HEK293 (cell line): ENCODE data around the gene FOXN3.

Experiments used
- CTCF ChIA-PET: fragments of 350-600 bp; formaldehyde crosslinking; extraction: SDS; loops from one replicate; lab custom pipeline; 2021; ENCODE audit warnings: antibody characterized with exemption; lab: Yijun Ruan, JAX
- POLR2A ChIA-PET: fragments of 300-600 bp; formaldehyde crosslinking; extraction: SDS; loops from one replicate; lab custom pipeline; 2020; ENCODE audit warnings: antibody characterized with exemption, inconsistent platforms; lab: Yijun Ruan, JAX
- H3K27ac ChIP-seq: fragments of 200-500 bp; sonication (Bioruptor generic); 2 replicates; pipeline ENCODE4 v1.5.1; 2014; ENCODE audit warnings: low read depth, low read length, control low read depth, inconsistent platforms; ENCODE audit errors: extremely low read depth
- H3K36me3 ChIP-seq, 2 experiments: fragments of 200-500 bp in 1 of 2; sonication (Bioruptor generic) in 1 of 2; 1 replicate in 1 of 2; 2 replicates in 1 of 2; pipeline ENCODE4 v1.5.1; 2014 to 2017; ENCODE audit warnings: inconsistent platforms in 2 of 2, low read length in 2 of 2; ENCODE audit not compliant: control insufficient read depth in 2 of 2, insufficient read depth in 1 of 2
- H3K4me1 ChIP-seq: fragments of 200-500 bp; sonication (Bioruptor generic); 2 replicates; pipeline ENCODE4 v1.5.1; 2014; ENCODE audit warnings: mild to moderate bottlenecking, low read length, inconsistent platforms; ENCODE audit not compliant: control insufficient read depth, insufficient read depth
- H3K4me3 ChIP-seq: 2 replicates; pipeline ENCODE4 v1.5.1; 2011; ENCODE audit warnings: low read depth, mild to moderate bottlenecking, control low read depth, low read length, moderate library complexity
- H3K9me3 ChIP-seq: fragments of 200-500 bp; sonication (Bioruptor generic); 2 replicates; pipeline ENCODE4 v1.5.1; 2014; ENCODE audit warnings: low read depth, low read length, inconsistent platforms; ENCODE audit not compliant: control insufficient read depth, insufficient read depth
- KLF9 ChIP-seq: fragments of 450-650 bp; formaldehyde crosslinking; IDR thresholded peaks from 2 replicates; pipeline ENCODE4 v1.5.1; 2016; ENCODE audit warnings: missing biosample characterization, missing genetic modification characterization, low read depth
- SP3 ChIP-seq: fragments of 450-650 bp; formaldehyde crosslinking; IDR thresholded peaks from 2 replicates; pipeline ENCODE4 v1.5.1; 2016; ENCODE audit warnings: missing biosample characterization, missing genetic modification characterization
- TCF7L2 ChIP-seq: IDR thresholded peaks from 2 replicates; pipeline ENCODE4 v1.6.1; 2011; ENCODE audit warnings: low read depth, mild to moderate bottlenecking, inconsistent platforms, low read length, moderate library complexity, borderline replicate concordance
- ZNF174 ChIP-seq: fragments of 450-650 bp; formaldehyde crosslinking; IDR thresholded peaks from 2 replicates; pipeline ENCODE4 v1.5.0; 2017; ENCODE audit warnings: missing biosample characterization, mild to moderate bottlenecking, missing genetic modification characterization
- ZNF24 ChIP-seq: fragments of 450-650 bp; formaldehyde crosslinking; IDR thresholded peaks from 2 replicates; pipeline ENCODE4 v1.5.1; 2016; ENCODE audit warnings: missing biosample characterization, missing genetic modification characterization
- ZNF292 ChIP-seq: fragments of 450-650 bp; formaldehyde crosslinking; IDR thresholded peaks from 2 replicates; pipeline ENCODE4 v1.5.1; 2016; ENCODE audit warnings: low read depth, missing biosample characterization, missing genetic modification characterization, borderline replicate concordance
- ZNF302 ChIP-seq: fragments of 450-650 bp; formaldehyde crosslinking; IDR thresholded peaks from 2 replicates; pipeline ENCODE4 v1.5.1; 2016; ENCODE audit warnings: missing biosample characterization, missing genetic modification characterization, low read depth
- ZNF416 ChIP-seq: fragments of 450-650 bp; formaldehyde crosslinking; IDR thresholded peaks from 2 replicates; pipeline ENCODE4 v1.5.1; 2016; ENCODE audit warnings: missing biosample characterization, missing genetic modification characterization
- ZNF501 ChIP-seq: fragments of 450-650 bp; formaldehyde crosslinking; IDR thresholded peaks from 2 replicates; pipeline ENCODE4 v1.5.1; 2016; ENCODE audit warnings: missing biosample characterization, missing genetic modification characterization
- ZNF747 ChIP-seq: fragments of 450-650 bp; formaldehyde crosslinking; IDR thresholded peaks from 2 replicates; pipeline ENCODE4 v1.5.1; 2016; ENCODE audit warnings: missing biosample characterization, missing genetic modification characterization
- TF ChIP-seq, protein P1 (sequence below): fragments of 450-650 bp; formaldehyde crosslinking; IDR thresholded peaks from 2 replicates; pipeline ENCODE4 v1.5.1; 2016; ENCODE audit warnings: missing biosample characterization, missing genetic modification characterization
- TF ChIP-seq, protein P2 (sequence below): fragments of 450-650 bp; formaldehyde crosslinking; IDR thresholded peaks from 2 replicates; pipeline ENCODE4 v1.5.1; 2016; ENCODE audit warnings: missing biosample characterization, missing genetic modification characterization
- TF ChIP-seq, protein P3 (sequence below): fragments of 450-650 bp; formaldehyde crosslinking; IDR thresholded peaks from 2 replicates; pipeline ENCODE4 v1.5.1; 2016; ENCODE audit warnings: missing biosample characterization, missing genetic modification characterization
- TF ChIP-seq, protein P4 (sequence below): fragments of 450-650 bp; formaldehyde crosslinking; IDR thresholded peaks from 2 replicates; pipeline ENCODE4; 2016; ENCODE audit warnings: missing biosample characterization, missing genetic modification characterization
- TF ChIP-seq, protein P5 (sequence below): fragments of 450-650 bp; formaldehyde crosslinking; IDR thresholded peaks from 2 replicates; pipeline ENCODE4 v1.5.1; 2017; ENCODE audit warnings: missing biosample characterization, missing genetic modification characterization

Gene FOXN3

DNA sequence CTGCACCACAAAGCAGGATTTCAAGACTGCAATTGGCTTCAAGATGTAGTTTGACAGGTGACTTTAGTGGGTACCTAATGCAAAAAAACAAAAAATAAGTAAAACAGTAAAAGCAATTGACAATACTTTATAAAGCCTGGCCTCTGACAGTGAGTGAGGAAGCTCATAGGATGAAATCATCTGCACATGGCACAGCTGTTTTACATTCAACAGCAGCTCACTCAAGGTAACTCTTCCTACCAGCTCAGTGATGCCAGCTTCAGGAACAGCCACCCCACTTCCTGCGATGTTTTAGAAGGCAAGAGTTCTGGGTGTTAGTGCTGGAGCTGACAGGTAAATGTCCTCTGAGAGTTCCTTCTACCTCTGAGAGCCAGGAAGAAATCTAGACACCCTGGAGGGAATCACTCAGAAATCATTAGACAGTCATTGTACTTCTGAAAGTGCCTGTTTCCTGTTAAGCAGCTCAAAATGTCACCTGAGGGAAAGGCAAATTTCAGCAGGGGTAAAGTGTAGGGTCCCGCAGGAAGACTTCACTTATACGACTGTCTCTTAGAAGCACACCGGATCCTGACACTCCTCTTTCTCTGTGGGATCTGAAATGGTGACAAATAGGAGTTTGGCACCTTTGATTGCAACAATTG, 99.9 kb downstream of the FOXN3 start:
- ChIA-PET POLR2A (no interaction called here), CTCF (no interaction called here)
- no peaks in the 10 kb centered on the region for H3K36me3 ChIP-seq
- H3K4me1 ChIP-seq: peaks cover 14% of the 10 kb centered on the region
- no peaks in the 10 kb centered on the region for H3K9me3 ChIP-seq
- no peak overlapping the region for H3K27ac ChIP-seq
- no peak overlapping the region for H3K4me3 ChIP-seq
- TF ChIP-seq KLF9 (tag by site-specific recombination) (no peak), SP3 (tag by site-specific recombination) (no peak), ZNF292 (tag by site-specific recombination) (no peak), ZNF174 (tag by site-specific recombination) (no peak), ZNF747 (tag by site-specific recombination) (no peak), ZNF24 (tag by site-specific recombination) (no peak), ZNF416 (tag by site-specific recombination) (no peak), TCF7L2 (no peak), ZNF302 (tag by site-specific recombination) (no peak), ZNF501 (tag by site-specific recombination) (no peak)
- TF ChIP-seq, protein P1, sequence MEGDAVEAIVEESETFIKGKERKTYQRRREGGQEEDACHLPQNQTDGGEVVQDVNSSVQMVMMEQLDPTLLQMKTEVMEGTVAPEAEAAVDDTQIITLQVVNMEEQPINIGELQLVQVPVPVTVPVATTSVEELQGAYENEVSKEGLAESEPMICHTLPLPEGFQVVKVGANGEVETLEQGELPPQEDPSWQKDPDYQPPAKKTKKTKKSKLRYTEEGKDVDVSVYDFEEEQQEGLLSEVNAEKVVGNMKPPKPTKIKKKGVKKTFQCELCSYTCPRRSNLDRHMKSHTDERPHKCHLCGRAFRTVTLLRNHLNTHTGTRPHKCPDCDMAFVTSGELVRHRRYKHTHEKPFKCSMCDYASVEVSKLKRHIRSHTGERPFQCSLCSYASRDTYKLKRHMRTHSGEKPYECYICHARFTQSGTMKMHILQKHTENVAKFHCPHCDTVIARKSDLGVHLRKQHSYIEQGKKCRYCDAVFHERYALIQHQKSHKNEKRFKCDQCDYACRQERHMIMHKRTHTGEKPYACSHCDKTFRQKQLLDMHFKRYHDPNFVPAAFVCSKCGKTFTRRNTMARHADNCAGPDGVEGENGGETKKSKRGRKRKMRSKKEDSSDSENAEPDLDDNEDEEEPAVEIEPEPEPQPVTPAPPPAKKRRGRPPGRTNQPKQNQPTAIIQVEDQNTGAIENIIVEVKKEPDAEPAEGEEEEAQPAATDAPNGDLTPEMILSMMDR: no peak
- TF ChIP-seq, protein P2, sequence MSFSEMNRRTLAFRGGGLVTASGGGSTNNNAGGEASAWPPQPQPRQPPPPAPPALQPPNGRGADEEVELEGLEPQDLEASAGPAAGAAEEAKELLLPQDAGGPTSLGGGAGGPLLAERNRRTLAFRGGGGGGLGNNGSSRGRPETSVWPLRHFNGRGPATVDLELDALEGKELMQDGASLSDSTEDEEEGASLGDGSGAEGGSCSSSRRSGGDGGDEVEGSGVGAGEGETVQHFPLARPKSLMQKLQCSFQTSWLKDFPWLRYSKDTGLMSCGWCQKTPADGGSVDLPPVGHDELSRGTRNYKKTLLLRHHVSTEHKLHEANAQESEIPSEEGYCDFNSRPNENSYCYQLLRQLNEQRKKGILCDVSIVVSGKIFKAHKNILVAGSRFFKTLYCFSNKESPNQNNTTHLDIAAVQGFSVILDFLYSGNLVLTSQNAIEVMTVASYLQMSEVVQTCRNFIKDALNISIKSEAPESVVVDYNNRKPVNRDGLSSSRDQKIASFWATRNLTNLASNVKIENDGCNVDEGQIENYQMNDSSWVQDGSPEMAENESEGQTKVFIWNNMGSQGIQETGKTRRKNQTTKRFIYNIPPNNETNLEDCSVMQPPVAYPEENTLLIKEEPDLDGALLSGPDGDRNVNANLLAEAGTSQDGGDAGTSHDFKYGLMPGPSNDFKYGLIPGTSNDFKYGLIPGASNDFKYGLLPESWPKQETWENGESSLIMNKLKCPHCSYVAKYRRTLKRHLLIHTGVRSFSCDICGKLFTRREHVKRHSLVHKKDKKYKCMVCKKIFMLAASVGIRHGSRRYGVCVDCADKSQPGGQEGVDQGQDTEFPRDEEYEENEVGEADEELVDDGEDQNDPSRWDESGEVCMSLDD (tag by site-specific recombination): no peak
- TF ChIP-seq, protein P3, sequence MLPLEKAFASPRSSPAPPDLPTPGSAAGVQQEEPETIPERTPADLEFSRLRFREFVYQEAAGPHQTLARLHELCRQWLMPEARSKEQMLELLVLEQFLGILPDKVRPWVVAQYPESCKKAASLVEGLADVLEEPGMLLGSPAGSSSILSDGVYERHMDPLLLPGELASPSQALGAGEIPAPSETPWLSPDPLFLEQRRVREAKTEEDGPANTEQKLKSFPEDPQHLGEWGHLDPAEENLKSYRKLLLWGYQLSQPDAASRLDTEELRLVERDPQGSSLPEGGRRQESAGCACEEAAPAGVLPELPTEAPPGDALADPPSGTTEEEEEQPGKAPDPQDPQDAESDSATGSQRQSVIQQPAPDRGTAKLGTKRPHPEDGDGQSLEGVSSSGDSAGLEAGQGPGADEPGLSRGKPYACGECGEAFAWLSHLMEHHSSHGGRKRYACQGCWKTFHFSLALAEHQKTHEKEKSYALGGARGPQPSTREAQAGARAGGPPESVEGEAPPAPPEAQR (tag by site-specific recombination): no peak
- TF ChIP-seq, protein P4, sequence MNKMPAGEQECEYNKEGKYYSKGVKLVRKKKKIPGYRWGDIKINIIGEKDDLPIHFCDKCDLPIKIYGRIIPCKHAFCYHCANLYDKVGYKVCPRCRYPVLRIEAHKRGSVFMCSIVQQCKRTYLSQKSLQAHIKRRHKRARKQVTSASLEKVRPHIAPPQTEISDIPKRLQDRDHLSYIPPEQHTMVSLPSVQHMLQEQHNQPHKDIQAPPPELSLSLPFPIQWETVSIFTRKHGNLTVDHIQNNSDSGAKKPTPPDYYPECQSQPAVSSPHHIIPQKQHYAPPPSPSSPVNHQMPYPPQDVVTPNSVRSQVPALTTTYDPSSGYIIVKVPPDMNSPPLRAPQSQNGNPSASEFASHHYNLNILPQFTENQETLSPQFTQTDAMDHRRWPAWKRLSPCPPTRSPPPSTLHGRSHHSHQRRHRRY (tag by site-specific recombination): no peak
- TF ChIP-seq, protein P5, sequence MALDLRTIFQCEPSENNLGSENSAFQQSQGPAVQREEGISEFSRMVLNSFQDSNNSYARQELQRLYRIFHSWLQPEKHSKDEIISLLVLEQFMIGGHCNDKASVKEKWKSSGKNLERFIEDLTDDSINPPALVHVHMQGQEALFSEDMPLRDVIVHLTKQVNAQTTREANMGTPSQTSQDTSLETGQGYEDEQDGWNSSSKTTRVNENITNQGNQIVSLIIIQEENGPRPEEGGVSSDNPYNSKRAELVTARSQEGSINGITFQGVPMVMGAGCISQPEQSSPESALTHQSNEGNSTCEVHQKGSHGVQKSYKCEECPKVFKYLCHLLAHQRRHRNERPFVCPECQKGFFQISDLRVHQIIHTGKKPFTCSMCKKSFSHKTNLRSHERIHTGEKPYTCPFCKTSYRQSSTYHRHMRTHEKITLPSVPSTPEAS (tag by site-specific recombination): no peak
- TF ChIP-seq, all 188 proteins: peak for 0
